ENCODE results near the gene ATP2A3. TPM values are rescaled to one million over a fixed set of nuclear protein-coding genes. Genes with fewer than 3 reads are reported as not detected.
"Not testable (repeated sequence)": the region's sequence is repeated elsewhere in the genome, so short reads cannot be mapped to it uniquely, and the experiment has no call there.

Gene ATP2A3
- total RNA-seq, 4 donors from 2014 or later: 142 to 300 (median 208) TPM

DNA sequence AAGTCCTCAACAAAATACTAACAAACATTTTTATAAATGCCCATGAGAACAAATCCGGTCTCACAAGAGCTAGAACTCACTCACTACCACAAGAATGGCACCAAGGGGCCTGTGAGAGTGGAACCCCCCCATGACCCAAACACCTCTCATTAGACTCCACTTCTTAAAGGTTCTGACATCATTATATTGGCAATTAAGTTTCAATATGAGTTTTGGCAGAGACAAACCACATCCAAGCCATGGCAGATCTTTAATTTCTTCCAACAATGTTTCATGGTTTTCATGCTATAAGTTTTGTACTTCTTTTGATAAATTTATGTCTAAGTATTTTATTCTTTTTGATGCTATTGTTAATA is 30.0 kb upstream of the ATP2A3 start:
- DNase-seq: no peak
- no peak overlapping the region for H3K27ac ChIP-seq
- TF ChIP-seq POLR2A (IDR thresholded peaks at IDR 0.05) (no peak), POLR2AphosphoS5 (IDR thresholded peaks at IDR 0.05) (no peak), EP300 (IDR thresholded peaks at IDR 0.05; ENCODE audit: low read depth) (no peak), CTCF (IDR thresholded peaks at IDR 0.05) (no peak)
- peaks cover 12% of the 10 kb centered on the region for H3K27me3 ChIP-seq
- intact Hi-C loops (cut with DNase I; ENCODE audit: low total_unique reads): no loop called here
- 75 to 79% methylated on average over 1 of the region's 1 CpG for WGBS, 2 donors (ENCODE audit: low coverage in 1 of 2)
- H3K4me1 ChIP-seq: no peaks in the 10 kb centered on the region
- in situ Hi-C loops (cut with MboI; ENCODE audit: low pct_ligation_motif_present in 1 of 4, low pct_unique_long_range_greater_than_20kb in 1 of 4, low sequenced_read_pairs in 3 of 4): loop anchor here in 1 of 4 donors (10.0 kb wide), 1 partner anchor 79 kb away; the partner anchor contains the start of gene P2RX1
- no peaks in the 10 kb centered on the region for H3K36me3 ChIP-seq
- H3K4me3 ChIP-seq: no peak overlapping the region
- H3K9me3 ChIP-seq: no peaks in the 10 kb centered on the region

- peaks cover 12% of the 10 kb centered on the region for H3K27me3 ChIP-seq
- no peak overlapping the region for H3K4me3 ChIP-seq
- no peaks in the 10 kb centered on the region for H3K36me3 ChIP-seq
- no peaks in the 10 kb centered on the region for H3K4me1 ChIP-seq
- in situ Hi-C loops (cut with MboI; ENCODE audit: low pct_ligation_motif_present in 1 of 4, low pct_unique_long_range_greater_than_20kb in 1 of 4, low sequenced_read_pairs in 3 of 4) (loop anchor here in 1 of 4 donors (10.0 kb wide), 1 partner anchor 79 kb away; the partner anchor contains the start of gene P2RX1), intact Hi-C loops (cut with DNase I; ENCODE audit: low total_unique reads) (no loop called here)
- H3K27ac ChIP-seq: no peak overlapping the region
- 67 to 94% methylated on average over 3 to 8 of the region's 8 CpGs for WGBS, 2 donors (ENCODE audit: low coverage in 1 of 2)
- no peak for DNase-seq
- no peak for TF ChIP-seq EP300 (IDR thresholded peaks at IDR 0.05; ENCODE audit: low read depth)
- TF ChIP-seq POLR2AphosphoS5 (IDR thresholded peaks at IDR 0.05): no peak
- no peak for TF ChIP-seq CTCF (IDR thresholded peaks at IDR 0.05)
- TF ChIP-seq POLR2A (IDR thresholded peaks at IDR 0.05): no peak
- H3K9me3 ChIP-seq: no peaks in the 10 kb centered on the region
Measured at GRCh38 chr17:3993493-3994220, 29.4 kb upstream of the ATP2A3 start.

DNA sequence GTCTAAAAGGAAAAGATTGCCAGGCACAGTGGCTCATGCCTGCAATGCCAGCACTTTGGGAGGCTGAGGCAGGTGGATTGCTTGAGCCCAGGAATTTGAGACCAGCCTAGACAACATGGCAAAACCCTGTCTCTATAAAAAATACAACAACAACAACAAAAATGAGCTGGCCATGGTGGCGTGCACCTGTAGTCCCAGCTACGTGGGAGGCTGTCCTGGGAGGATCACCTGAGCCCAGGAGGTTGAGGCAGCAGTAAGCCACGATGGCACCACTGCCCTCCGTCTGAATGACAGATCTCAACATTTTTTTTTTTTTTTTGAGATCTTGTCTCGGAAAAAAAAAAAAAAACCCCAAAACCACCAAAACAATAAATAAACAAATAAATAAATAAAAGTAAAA is 28.1 kb upstream of the ATP2A3 start:
- WGBS, 2 donors (ENCODE audit: low coverage in 1 of 2): 76 to 85% methylated on average over 3 to 5 of the region's 5 CpGs
- H3K9me3 ChIP-seq: no peaks in the 10 kb centered on the region
- peaks cover 12% of the 10 kb centered on the region for H3K27me3 ChIP-seq
- TF ChIP-seq CTCF (IDR thresholded peaks at IDR 0.05) (no peak), EP300 (IDR thresholded peaks at IDR 0.05; ENCODE audit: low read depth) (no peak), POLR2A (IDR thresholded peaks at IDR 0.05) (no peak), POLR2AphosphoS5 (IDR thresholded peaks at IDR 0.05) (no peak)
- H3K27ac ChIP-seq: no peak overlapping the region
- no peaks in the 10 kb centered on the region for H3K4me1 ChIP-seq
- no peak for DNase-seq
- intact Hi-C loops (cut with DNase I; ENCODE audit: low total_unique reads): no loop called here
- in situ Hi-C loops (cut with MboI; ENCODE audit: low pct_ligation_motif_present in 1 of 4, low pct_unique_long_range_greater_than_20kb in 1 of 4, low sequenced_read_pairs in 3 of 4): loop anchor here in 1 of 4 donors (10.0 kb wide), 1 partner anchor 78 kb away; the partner anchor contains the start of gene P2RX1
- H3K36me3 ChIP-seq: no peaks in the 10 kb centered on the region
- H3K4me3 ChIP-seq: no peak overlapping the region

DNA sequence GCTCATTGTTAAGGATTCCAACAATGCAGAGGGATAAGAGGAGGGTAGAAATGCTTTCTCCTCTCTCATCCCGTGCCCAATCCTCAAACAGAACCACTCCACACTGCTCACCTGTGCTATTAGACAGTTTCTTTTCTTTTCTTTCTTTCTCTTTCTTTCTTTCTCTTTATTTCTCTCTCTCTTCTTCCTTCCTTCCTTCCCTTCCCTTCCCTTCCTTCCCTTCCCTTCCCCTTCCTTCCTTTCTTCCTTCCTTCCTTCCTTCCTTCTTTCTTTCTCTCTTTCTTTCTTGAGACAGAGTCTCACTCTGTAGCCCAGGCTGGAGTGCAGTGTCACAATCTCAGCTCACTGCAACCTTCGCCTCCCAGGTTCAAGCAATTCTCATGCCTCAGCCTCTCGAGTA is 27.5 kb upstream of the ATP2A3 start:
- H3K36me3 ChIP-seq; H3K27ac ChIP-seq; H3K9me3 ChIP-seq; H3K4me3 ChIP-seq; H3K4me1 ChIP-seq; DNase-seq; intact Hi-C loops (cut with DNase I; ENCODE audit: low total_unique reads): not testable (repeated sequence)
- H3K27me3 ChIP-seq: peaks cover 12% of the 10 kb centered on the region
- 74 to 78% methylated on average over 3 of the region's 3 CpGs for WGBS, 2 donors (ENCODE audit: low coverage in 1 of 2)
- in situ Hi-C loops (cut with MboI; ENCODE audit: low pct_ligation_motif_present in 1 of 4, low pct_unique_long_range_greater_than_20kb in 1 of 4, low sequenced_read_pairs in 3 of 4): loop anchor here in 1 of 4 donors (10.0 kb wide), 1 partner anchor 77 kb away; the partner anchor contains the start of gene P2RX1

Data from transverse colon (tissue), 4 donors.